NT2/D1 (cell line): ENCODE results near the gene REG4.

Source experiments
- SUZ12 ChIP-seq: IDR thresholded peaks from 2 replicates; pipeline ENCODE4 v1.6.1; 2011; ENCODE audit not compliant: insufficient read length, insufficient read depth; ENCODE audit errors: extremely low read depth
- YY1 ChIP-seq: IDR thresholded peaks from 2 replicates; pipeline ENCODE4 v1.6.1; 2011; ENCODE audit not compliant: insufficient read length, insufficient read depth
- ZNF274 ChIP-seq: IDR thresholded peaks from 2 replicates; pipeline ENCODE4 v1.6.1; 2011; ENCODE audit warnings: mild to moderate bottlenecking, low read depth, low read length

DNA sequence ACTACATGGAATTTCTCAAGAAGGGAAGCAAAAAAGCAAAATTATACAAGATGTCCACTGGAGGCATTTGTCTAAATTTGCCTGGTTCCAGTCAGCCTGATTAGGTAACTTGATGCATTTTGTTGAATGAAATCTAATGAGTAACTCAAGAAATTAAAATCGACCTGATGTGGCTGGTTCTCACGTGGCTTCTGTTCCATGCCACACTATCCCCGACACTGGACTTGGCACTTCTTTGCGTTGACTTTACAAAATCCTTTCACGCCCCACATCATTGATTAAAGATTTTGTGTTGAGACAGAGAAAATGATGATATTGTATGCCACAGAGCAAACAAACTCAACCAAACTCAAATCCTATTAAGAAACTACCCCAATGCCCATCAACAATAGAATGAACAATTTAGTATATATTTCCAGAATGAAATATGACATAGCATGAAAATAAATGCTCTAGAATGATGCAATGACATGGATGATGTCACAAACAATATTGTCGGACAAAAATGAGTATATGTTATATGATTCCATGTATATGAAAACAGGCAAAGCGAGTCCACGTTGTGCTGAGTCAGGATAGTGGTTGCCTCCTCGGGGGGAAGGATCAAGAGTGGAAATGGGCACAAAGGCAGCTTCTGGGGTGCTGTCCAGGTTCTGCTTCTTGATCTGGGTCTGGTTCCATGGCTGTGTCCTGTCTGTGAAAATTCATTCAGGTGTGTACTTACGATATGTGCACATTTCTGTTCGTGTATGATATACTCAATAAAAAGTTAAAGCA is 29.6 kb downstream of the REG4 start:
- TF ChIP-seq ZNF274 (no peak), SUZ12 (no peak), YY1 (no peak)
